Stimulated activated CD4-positive, alpha-beta T cell treated with anti-CD3 and anti-CD28 coated beads, TNF-alpha, amount 100 ng/mL, for 1 hour (primary cell): ENCODE measurements around the gene SLC37A1.

Source experiments
- DNase-seq, 3 donors: peaks; one replicate each; pipeline ENCODE4 v3.0.0-alpha.2; 2020; ENCODE audit warnings: low read depth in 3 of 3, low spot score in 1 of 3

Gene SLC37A1

GRCh38 chr21:42591170-42591869 lies 77.7 kb downstream of the SLC37A1 start:
- DNase-seq: no peak

GRCh38 chr21:42592156-42592820 lies 78.6 kb downstream of the SLC37A1 start:
- DNase-seq: no peak

- DNase-seq: peak in 2 of 3 donors; percentile 32 to 55
Observed at GRCh38 chr21:42593007-42593814, 79.6 kb downstream of the SLC37A1 start.

GRCh38 chr21:42594616-42595282 lies 81.1 kb downstream of the SLC37A1 start:
- no peak for DNase-seq

GRCh38 chr21:42595283-42596187 lies 81.9 kb downstream of the SLC37A1 start:
- DNase-seq: no peak

- no peak for DNase-seq
Observed at GRCh38 chr21:42596657-42597056, 83.0 kb downstream of the SLC37A1 start.

- no peak for DNase-seq
Observed at GRCh38 chr21:42597487-42598158, 84.0 kb downstream of the SLC37A1 start.

GRCh38 chr21:42598159-42598735 lies 84.6 kb downstream of the SLC37A1 start:
- no peak for DNase-seq

- DNase-seq: no peak
Observed at GRCh38 chr21:42599486-42599885, 85.8 kb downstream of the SLC37A1 start.

GRCh38 chr21:42599962-42600361 lies 86.3 kb downstream of the SLC37A1 start:
- DNase-seq: no peak

- no peak for DNase-seq
Observed at GRCh38 chr21:42601656-42602055, 88.0 kb downstream of the SLC37A1 start.

- no peak for DNase-seq
Observed at GRCh38 chr21:42607102-42607501, 93.5 kb downstream of the SLC37A1 start.

- DNase-seq: no peak
Observed at GRCh38 chr21:42607525-42608102, 94.0 kb downstream of the SLC37A1 start.

GRCh38 chr21:42608446-42608845 lies 94.8 kb downstream of the SLC37A1 start:
- no peak for DNase-seq

- DNase-seq: no peak
Observed at GRCh38 chr21:42609811-42610210, 96.2 kb downstream of the SLC37A1 start.

- no peak for DNase-seq
Observed at GRCh38 chr21:42611852-42612251, 98.2 kb downstream of the SLC37A1 start.

GRCh38 chr21:42612390-42612789 lies 98.7 kb downstream of the SLC37A1 start:
- DNase-seq: no peak

GRCh38 chr21:42613756-42614155 lies 100.1 kb downstream of the SLC37A1 start:
- no peak for DNase-seq

- no peak for DNase-seq
Observed at GRCh38 chr21:42614396-42614795, 100.7 kb downstream of the SLC37A1 start.
